ENCODE results near the gene BCAT1. TPM values are rescaled to one million over a fixed set of nuclear protein-coding genes. Genes with fewer than 3 reads are reported as not detected.

BCAT1 gene
- total and polyA plus RNA-seq, 2 experiments from 2014 or later = 53.6 to 181 TPM

DNA sequence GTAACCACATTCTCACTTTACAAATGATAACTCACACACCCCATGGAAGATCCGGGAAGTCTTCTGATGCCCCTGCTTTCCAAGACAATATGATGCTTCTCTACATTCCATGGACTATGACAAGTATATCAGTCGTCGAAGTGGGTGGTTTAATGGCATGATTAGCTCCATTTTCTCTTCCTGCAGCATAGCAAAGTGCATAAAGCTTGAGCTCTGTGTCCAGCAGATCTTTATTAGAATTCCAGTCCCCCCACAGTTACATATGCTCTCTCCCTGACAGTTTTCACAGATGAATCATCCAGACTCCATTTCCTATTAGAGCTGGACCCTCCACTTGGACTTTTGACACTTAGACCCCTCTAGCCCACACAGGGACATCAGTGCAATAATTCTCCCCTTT lies 174.9 kb downstream of the BCAT1 start (continued):
- TF ChIP-seq, protein P1, sequence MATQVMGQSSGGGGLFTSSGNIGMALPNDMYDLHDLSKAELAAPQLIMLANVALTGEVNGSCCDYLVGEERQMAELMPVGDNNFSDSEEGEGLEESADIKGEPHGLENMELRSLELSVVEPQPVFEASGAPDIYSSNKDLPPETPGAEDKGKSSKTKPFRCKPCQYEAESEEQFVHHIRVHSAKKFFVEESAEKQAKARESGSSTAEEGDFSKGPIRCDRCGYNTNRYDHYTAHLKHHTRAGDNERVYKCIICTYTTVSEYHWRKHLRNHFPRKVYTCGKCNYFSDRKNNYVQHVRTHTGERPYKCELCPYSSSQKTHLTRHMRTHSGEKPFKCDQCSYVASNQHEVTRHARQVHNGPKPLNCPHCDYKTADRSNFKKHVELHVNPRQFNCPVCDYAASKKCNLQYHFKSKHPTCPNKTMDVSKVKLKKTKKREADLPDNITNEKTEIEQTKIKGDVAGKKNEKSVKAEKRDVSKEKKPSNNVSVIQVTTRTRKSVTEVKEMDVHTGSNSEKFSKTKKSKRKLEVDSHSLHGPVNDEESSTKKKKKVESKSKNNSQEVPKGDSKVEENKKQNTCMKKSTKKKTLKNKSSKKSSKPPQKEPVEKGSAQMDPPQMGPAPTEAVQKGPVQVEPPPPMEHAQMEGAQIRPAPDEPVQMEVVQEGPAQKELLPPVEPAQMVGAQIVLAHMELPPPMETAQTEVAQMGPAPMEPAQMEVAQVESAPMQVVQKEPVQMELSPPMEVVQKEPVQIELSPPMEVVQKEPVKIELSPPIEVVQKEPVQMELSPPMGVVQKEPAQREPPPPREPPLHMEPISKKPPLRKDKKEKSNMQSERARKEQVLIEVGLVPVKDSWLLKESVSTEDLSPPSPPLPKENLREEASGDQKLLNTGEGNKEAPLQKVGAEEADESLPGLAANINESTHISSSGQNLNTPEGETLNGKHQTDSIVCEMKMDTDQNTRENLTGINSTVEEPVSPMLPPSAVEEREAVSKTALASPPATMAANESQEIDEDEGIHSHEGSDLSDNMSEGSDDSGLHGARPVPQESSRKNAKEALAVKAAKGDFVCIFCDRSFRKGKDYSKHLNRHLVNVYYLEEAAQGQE (IDR thresholded peaks at IDR 0.05; ENCODE audit: unreplicated experiment) = no peak
- TF ChIP-seq EZH2phosphoT487 (IDR thresholded peaks at IDR 0.05; ENCODE audit: unreplicated experiment) (no peak), ZNF114 (CRISPR knock-in tag; IDR thresholded peaks at IDR 0.05) (no peak)

- Histone ChIP-seq H3K4me3 (no peak overlapping the region), H3F3A (replicated peaks; ENCODE audit: low read depth) (no peaks in the 10 kb centered on the region), H3K4me1 (ENCODE audit: insufficient read depth) (no peaks in the 10 kb centered on the region), H3K4me2 (no peak overlapping the region), H3K27ac (ENCODE audit: low read depth) (no peak overlapping the region), H3K79me2 (replicated peaks; ENCODE audit: insufficient read depth) (no peaks in the 10 kb centered on the region), H3K9me2 (ENCODE audit: insufficient read depth) (no peaks in the 10 kb centered on the region), H3K27me3 (ENCODE audit: insufficient read depth) (no peaks in the 10 kb centered on the region), H3K36me3 (ENCODE audit: insufficient read depth) (no peaks in the 10 kb centered on the region), H2AFZ (no peak overlapping the region), H4K20me1 (replicated peaks; ENCODE audit: insufficient read depth) (no peaks in the 10 kb centered on the region)
- Mint-ChIP-seq H3K9me3 (no peaks in the 10 kb centered on the region), H3K4me3 (no peak overlapping the region), H3K27ac (no peak overlapping the region), H3K4me1 (peaks cover 2% of the 10 kb centered on the region; the same call in 2 of the 3 replicates), H3K36me3 (ENCODE audit: low read depth) (no peaks in the 10 kb centered on the region), H3K27me3 (ENCODE audit: insufficient read depth, low read depth, poor library complexity) (no peaks in the 10 kb centered on the region)
- DNase-seq (ENCODE audit: low spot score) = no peak
- ATAC-seq = no peak
- no peak for TF ChIP-seq EZH2phosphoT487 (IDR thresholded peaks at IDR 0.05; ENCODE audit: unreplicated experiment)
- TF ChIP-seq NANOG (IDR thresholded peaks at IDR 0.05; ENCODE audit: borderline replicate concordance) = no peak
- TF ChIP-seq EZH2 (IDR thresholded peaks at IDR 0.05; ENCODE audit: low read depth, unreplicated experiment) = no peak
- no peak for TF ChIP-seq STAT1 (IDR thresholded peaks at IDR 0.05; ENCODE audit: unreplicated experiment)
- TF ChIP-seq, protein P1 (IDR thresholded peaks at IDR 0.05; ENCODE audit: unreplicated experiment) = no peak
- TF ChIP-seq POLR2AphosphoS5 (IDR thresholded peaks at IDR 0.05; ENCODE audit: low read depth) = no peak
- TF ChIP-seq ZNF114 (CRISPR knock-in tag; IDR thresholded peaks at IDR 0.05) = no peak
- TF ChIP-seq ETS1 (IDR thresholded peaks at IDR 0.05) = no peak
- TF ChIP-seq, protein P2, sequence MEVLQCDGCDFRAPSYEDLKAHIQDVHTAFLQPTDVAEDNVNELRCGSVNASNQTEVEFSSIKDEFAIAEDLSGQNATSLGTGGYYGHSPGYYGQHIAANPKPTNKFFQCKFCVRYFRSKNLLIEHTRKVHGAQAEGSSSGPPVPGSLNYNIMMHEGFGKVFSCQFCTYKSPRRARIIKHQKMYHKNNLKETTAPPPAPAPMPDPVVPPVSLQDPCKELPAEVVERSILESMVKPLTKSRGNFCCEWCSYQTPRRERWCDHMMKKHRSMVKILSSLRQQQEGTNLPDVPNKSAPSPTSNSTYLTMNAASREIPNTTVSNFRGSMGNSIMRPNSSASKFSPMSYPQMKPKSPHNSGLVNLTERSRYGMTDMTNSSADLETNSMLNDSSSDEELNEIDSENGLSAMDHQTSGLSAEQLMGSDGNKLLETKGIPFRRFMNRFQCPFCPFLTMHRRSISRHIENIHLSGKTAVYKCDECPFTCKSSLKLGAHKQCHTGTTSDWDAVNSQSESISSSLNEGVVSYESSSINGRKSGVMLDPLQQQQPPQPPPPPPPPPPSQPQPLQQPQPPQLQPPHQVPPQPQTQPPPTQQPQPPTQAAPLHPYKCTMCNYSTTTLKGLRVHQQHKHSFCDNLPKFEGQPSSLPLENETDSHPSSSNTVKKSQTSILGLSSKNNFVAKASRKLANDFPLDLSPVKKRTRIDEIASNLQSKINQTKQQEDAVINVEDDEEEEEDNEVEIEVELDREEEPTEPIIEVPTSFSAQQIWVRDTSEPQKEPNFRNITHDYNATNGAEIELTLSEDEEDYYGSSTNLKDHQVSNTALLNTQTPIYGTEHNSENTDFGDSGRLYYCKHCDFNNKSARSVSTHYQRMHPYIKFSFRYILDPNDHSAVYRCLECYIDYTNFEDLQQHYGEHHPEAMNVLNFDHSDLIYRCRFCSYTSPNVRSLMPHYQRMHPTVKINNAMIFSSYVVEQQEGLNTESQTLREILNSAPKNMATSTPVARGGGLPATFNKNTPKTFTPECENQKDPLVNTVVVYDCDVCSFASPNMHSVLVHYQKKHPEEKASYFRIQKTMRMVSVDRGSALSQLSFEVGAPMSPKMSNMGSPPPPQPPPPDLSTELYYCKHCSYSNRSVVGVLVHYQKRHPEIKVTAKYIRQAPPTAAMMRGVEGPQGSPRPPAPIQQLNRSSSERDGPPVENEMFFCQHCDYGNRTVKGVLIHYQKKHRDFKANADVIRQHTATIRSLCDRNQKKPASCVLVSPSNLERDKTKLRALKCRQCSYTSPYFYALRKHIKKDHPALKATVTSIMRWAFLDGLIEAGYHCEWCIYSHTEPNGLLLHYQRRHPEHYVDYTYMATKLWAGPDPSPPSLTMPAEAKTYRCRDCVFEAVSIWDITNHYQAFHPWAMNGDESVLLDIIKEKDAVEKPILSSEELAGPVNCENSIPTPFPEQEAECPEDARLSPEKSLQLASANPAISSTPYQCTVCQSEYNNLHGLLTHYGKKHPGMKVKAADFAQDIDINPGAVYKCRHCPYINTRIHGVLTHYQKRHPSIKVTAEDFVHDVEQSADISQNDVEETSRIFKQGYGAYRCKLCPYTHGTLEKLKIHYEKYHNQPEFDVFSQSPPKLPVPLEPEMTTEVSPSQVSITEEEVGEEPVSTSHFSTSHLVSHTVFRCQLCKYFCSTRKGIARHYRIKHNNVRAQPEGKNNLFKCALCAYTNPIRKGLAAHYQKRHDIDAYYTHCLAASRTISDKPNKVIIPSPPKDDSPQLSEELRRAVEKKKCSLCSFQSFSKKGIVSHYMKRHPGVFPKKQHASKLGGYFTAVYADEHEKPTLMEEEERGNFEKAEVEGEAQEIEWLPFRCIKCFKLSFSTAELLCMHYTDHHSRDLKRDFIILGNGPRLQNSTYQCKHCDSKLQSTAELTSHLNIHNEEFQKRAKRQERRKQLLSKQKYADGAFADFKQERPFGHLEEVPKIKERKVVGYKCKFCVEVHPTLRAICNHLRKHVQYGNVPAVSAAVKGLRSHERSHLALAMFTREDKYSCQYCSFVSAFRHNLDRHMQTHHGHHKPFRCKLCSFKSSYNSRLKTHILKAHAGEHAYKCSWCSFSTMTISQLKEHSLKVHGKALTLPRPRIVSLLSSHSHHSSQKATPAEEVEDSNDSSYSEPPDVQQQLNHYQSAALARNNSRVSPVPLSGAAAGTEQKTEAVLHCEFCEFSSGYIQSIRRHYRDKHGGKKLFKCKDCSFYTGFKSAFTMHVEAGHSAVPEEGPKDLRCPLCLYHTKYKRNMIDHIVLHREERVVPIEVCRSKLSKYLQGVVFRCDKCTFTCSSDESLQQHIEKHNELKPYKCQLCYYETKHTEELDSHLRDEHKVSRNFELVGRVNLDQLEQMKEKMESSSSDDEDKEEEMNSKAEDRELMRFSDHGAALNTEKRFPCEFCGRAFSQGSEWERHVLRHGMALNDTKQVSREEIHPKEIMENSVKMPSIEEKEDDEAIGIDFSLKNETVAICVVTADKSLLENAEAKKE (CRISPR knock-in tag; IDR thresholded peaks at IDR 0.05) = no peak
Measured at GRCh38 chr12:24772813-24773212, 176.1 kb downstream of the BCAT1 start.
